Lower lobe of right lung (tissue), 2 donors: ENCODE data around the gene PNPLA8. TPM values are rescaled to one million over a fixed set of nuclear protein-coding genes. Genes with fewer than 3 reads are reported as not detected.
"Not testable (repeated sequence)": the region's sequence is repeated elsewhere in the genome, so short reads cannot be mapped to it uniquely, and the experiment has no call there.

ENCODE experiments used
- ATAC-seq, 2 donors: fragments of 200-7000 bp; cut with Tn5 transposase; one replicate each; pipeline ENCODE4 v1.9.1; 2020 to 2022; ENCODE audit warnings: mild to moderate bottlenecking in 2 of 2, moderate library complexity in 2 of 2
- DNase-seq: peaks from one replicate; pipeline ENCODE4 v3.0.0-alpha.2; 2020
- H3K27ac ChIP-seq: fragments of 200-600 bp; one replicate; pipeline ENCODE4 v1.8.0; 2022
- H3K27me3 ChIP-seq: fragments of 200-600 bp; one replicate; pipeline ENCODE4 v1.8.0; 2022; ENCODE audit warnings: low read depth
- H3K36me3 ChIP-seq: fragments of 200-600 bp; one replicate; pipeline ENCODE4 v1.8.0; 2022; ENCODE audit warnings: mild to moderate bottlenecking
- H3K4me1 ChIP-seq: fragments of 200-600 bp; one replicate; pipeline ENCODE4 v1.8.0; 2022
- H3K4me3 ChIP-seq: fragments of 200-600 bp; one replicate; pipeline ENCODE4 v1.8.0; 2022; ENCODE audit warnings: mild to moderate bottlenecking
- H3K9me3 ChIP-seq: fragments of 200-600 bp; one replicate; pipeline ENCODE4 v1.8.0; 2022
- CTCF ChIP-seq: fragments of 200-600 bp; IDR thresholded peaks from one replicate; pipeline ENCODE4 v1.8.0; 2022; ENCODE audit warnings: antibody characterized with exemption, mild to moderate bottlenecking
- intact Hi-C: fragments of 100-400 bp; cut with DNase I; formaldehyde crosslinking; loops from one replicate; pipeline ENCODE4 v1.11.0; 2022
- total RNA-seq: library from RNA; stranded (reverse); fragmentation: NEBNext Ultra II Directional; extraction: Animal tissue kit (Norgen Biotek cat#: 25700); gene quantifications from one replicate; pipeline ENCODE4 v1.2.1, GENCODE V29; 2021
- donor health status: DM: no; HTN: yes; CAD: no; lungs with severe emphysema.

PNPLA8 gene
- total RNA-seq, 1 donor from 2014 or later: 27.8 TPM

DNA sequence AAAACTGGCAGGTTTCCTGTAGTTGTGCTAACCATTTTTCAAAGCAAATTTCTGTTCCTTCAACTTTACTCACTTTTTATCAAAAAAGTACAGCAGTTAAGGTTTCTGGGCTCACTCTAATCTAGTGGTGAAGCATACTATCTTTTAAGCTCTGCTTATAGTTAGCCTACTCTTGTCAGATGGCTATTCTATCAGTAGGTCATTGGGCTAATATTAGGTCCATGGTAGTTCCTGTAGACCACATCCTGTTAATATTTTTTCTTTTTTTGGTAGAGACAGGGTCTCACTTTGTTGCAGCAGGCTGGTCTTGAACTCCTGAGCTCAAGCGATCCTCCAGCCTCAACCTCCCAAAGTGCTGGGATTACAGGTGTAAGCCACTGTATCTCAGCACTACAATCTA lies 41.8 kb downstream of the PNPLA8 start:
- H3K36me3 ChIP-seq: peaks cover 54% of the 10 kb centered on the region
- H3K4me3 ChIP-seq: no peak overlapping the region
- no peaks in the 10 kb centered on the region for H3K9me3 ChIP-seq

GRCh38 chr7:108480311-108480710 lies 45.6 kb downstream of the PNPLA8 start:
- ATAC-seq (no peak), DNase-seq (no peak)
- intact Hi-C loops: no loop called here
- Histone ChIP-seq H3K27ac (no peak overlapping the region), H3K36me3 (peaks cover 71% of the 10 kb centered on the region), H3K4me3 (no peak overlapping the region), H3K4me1 (no peaks in the 10 kb centered on the region), H3K27me3 (no peaks in the 10 kb centered on the region), H3K9me3 (no peaks in the 10 kb centered on the region)
- no peak for TF ChIP-seq CTCF

More for the DNA sequence above, 41.8 kb downstream of the PNPLA8 start:
- no peak for TF ChIP-seq CTCF
- DNase-seq (no peak), ATAC-seq (no peak)
- intact Hi-C loops: no loop called here
- no peak overlapping the region for H3K27ac ChIP-seq
- H3K4me1 ChIP-seq: no peaks in the 10 kb centered on the region
- no peaks in the 10 kb centered on the region for H3K27me3 ChIP-seq

- H3K4me1 ChIP-seq: no peaks in the 10 kb centered on the region
- H3K36me3 ChIP-seq: peaks cover 68% of the 10 kb centered on the region
- H3K27me3 ChIP-seq: no peaks in the 10 kb centered on the region
- intact Hi-C loops: no loop called here
- no peak overlapping the region for H3K4me3 ChIP-seq
- no peak overlapping the region for H3K27ac ChIP-seq
- no peaks in the 10 kb centered on the region for H3K9me3 ChIP-seq
- TF ChIP-seq CTCF: no peak
- DNase-seq (no peak), ATAC-seq (no peak)
These were observed 46.2 kb downstream of the PNPLA8 start for GRCh38 chr7:108479751-108480150.

DNA sequence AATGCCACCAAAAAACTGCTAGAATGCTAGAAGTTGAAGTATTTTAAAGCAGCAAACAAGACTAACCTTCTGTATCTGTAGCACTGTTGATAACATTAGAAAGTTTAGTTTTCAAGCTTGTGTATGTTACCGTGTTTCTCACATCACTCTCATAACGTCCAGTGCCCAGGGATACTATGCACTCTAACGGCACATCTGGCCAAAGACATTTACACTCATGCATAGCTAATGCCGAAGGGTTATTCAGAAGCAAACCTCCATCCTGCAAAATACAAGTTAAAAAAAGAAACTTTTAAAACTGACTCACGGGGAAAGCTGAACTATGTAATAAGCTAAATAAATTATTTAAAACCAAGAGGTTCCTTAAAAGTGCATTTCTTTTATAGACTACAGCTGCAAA lies 46.8 kb downstream of the PNPLA8 start:
- H3K27ac ChIP-seq: no peak overlapping the region
- ATAC-seq: no peak
- peaks cover 68% of the 10 kb centered on the region for H3K36me3 ChIP-seq
- no peaks in the 10 kb centered on the region for H3K9me3 ChIP-seq
- no peaks in the 10 kb centered on the region for H3K4me1 ChIP-seq
- no peak overlapping the region for H3K4me3 ChIP-seq
- no peak for TF ChIP-seq CTCF
- intact Hi-C loops: no loop called here
- no peak for DNase-seq
- H3K27me3 ChIP-seq: no peaks in the 10 kb centered on the region

DNA sequence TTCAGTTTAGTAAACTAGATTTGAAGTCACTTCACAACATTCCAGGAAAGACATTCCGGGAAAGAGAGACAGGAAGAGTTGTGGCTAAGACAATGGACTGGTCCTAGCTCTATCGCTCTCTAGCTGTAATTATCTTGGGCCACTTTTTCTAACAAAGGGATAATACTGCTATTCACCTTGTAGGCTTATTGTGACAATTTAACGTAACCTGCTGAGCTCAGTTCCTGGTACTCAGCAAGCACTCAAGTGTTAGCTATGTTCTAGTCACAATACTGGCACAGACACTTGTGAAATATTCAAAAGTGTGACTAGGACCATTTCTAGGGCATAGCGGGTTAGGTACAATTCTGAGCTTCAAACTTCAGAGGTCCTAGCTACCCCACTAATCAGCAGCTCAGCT lies 57.7 kb downstream of the PNPLA8 start:
- Histone ChIP-seq H3K9me3 (no peaks in the 10 kb centered on the region), H3K27ac (no peak overlapping the region), H3K4me1 (no peaks in the 10 kb centered on the region), H3K27me3 (no peaks in the 10 kb centered on the region), H3K36me3 (no peaks in the 10 kb centered on the region), H3K4me3 (no peak overlapping the region)
- ATAC-seq (peak; percentile 37 to 57), DNase-seq (no peak)
- intact Hi-C loops: no loop called here
- no peak for TF ChIP-seq CTCF

GRCh38 chr7:108467391-108467790 lies 58.5 kb downstream of the PNPLA8 start:
- TF ChIP-seq CTCF: no peak
- no peak for DNase-seq
- intact Hi-C loops: no loop called here

DNA sequence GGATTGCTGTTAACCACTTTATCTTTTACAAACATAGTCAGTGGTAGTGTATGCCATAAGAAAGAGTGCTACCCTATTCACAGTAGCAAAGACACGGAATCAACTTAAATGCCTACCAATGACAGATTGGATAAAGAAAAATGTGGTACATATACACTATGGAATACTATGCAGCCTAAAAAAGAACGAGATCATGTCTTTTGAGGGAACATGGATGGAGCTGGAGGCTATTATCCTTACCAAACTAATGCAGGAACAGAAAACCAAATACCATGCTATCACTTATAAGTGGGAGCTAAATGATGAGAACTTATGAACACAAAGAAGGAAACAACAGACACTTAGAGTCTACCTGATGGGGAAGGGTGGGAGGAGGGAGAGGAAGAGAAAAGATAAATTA lies 59.6 kb downstream of the PNPLA8 start:
- ATAC-seq, H3K27me3 ChIP-seq, H3K4me1 ChIP-seq, H3K27ac ChIP-seq, H3K9me3 ChIP-seq, DNase-seq, H3K36me3 ChIP-seq, intact Hi-C loops, H3K4me3 ChIP-seq: not testable (repeated sequence)

More at GRCh38 chr7:108467391-108467790, 58.5 kb downstream of the PNPLA8 start:
- Histone ChIP-seq H3K4me1 (no peaks in the 10 kb centered on the region), H3K36me3 (no peaks in the 10 kb centered on the region), H3K27ac (no peak overlapping the region), H3K27me3 (no peaks in the 10 kb centered on the region), H3K9me3 (no peaks in the 10 kb centered on the region), H3K4me3 (no peak overlapping the region)
- no peak for ATAC-seq
